ENCODE data around the gene TMC5.

GRCh38 chr16:19517424-19518089, 99.9 kb downstream of the TMC5 start:
- TF ChIP-seq CTCF (IDR thresholded peaks at IDR 0.05) (no peak), POLR2A (IDR thresholded peaks at IDR 0.05) (no peak)

Measured in thyroid gland (tissue), 4 donors.